ENCODE measurements around the gene ATP8B4.

The ATP8B4 gene

DNA sequence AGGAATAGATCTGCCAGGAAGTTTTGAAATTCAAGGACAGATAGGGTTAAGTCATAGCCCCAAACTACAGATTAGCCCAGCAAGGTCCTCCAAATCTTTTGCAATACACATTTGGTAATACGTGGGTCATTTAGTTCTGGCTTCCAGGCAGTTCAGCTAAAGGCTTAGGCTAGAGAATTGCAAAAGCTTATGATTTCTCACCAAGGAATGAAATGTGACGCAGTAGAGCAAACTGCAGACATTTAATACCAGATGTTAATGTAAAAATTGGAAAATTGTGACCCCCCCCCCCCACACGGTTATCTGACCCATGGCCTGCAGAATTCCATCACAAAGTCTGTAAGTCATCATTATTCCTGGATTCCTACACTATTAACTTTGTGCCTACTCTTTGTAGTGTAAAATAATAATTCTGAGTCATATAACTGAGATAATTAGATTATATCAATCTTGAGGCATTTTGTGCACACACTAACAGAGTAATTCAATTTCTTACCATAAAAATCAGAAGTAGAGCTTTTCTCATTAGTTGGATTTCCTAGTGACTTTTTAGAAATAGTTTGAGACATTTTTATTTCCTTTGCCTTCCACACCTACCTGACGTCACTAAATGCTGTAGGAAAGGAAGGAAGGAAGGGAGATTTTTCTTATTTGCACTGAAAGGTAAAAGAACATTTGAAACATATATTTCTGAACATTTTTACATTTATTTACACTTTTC is 263.0 kb downstream of the ATP8B4 start:
- DNase-seq, result peak; percentile 90

DNA sequence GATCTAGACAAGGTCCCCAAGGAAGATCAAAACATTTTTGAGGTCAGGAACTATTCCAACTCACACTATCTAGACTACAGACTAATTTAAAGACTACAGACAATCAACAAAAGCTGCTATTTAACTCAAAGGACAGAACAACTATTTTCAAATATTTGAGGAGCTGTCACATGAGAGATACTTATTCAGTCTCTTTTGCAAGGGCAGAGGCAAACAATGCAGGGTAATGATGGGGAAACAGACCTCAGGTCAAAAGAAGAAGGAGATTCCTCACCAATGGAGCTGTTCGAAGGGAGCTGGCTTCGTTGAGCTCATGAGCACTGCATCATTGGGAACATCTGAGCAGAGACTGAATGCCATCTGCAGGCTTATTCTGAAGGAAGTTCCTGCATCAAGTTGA is 266.3 kb downstream of the ATP8B4 start:
- DNase-seq, result no peak

DNA sequence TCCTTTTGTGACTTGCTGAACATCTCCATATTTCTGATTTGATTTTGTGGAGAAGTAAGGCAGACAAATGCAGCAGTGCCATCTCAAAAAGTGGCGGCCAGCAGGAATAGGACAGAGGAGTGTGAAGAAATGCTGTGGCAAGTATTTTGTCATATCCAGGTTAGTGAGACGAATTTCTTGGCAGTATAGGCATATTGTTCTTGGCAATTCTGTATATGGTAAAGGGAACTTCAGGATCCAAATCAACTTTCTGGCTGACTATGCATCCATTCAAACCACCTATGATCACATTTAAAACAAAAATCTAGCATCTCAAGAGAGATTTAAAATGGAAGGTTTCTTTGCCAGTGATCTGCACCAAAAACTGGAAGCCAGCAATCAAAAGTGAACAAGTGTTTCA is 270.2 kb downstream of the ATP8B4 start:
- DNase-seq, result no peak

DNA sequence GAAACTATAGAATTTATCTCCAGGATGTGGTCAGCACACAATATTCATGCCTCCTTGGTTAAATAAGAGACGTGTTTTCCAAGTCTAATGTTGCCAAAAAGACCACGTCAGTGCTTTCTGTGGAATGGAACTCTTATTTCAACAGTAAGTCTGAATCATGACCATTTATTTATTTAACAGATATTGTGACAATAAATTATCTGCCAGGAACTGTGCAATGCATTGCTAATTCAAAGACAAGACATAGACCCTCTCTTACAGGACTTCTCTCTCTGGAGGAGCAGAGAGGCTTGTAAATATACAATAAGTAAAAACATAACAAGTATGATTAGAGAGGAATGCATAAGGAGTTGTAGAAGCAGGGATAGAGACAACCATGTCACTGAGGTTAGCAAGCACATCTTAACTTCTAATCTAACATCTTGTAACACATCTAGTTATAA is 270.7 kb downstream of the ATP8B4 start:
- DNase-seq, result peak; percentile 93

DNA sequence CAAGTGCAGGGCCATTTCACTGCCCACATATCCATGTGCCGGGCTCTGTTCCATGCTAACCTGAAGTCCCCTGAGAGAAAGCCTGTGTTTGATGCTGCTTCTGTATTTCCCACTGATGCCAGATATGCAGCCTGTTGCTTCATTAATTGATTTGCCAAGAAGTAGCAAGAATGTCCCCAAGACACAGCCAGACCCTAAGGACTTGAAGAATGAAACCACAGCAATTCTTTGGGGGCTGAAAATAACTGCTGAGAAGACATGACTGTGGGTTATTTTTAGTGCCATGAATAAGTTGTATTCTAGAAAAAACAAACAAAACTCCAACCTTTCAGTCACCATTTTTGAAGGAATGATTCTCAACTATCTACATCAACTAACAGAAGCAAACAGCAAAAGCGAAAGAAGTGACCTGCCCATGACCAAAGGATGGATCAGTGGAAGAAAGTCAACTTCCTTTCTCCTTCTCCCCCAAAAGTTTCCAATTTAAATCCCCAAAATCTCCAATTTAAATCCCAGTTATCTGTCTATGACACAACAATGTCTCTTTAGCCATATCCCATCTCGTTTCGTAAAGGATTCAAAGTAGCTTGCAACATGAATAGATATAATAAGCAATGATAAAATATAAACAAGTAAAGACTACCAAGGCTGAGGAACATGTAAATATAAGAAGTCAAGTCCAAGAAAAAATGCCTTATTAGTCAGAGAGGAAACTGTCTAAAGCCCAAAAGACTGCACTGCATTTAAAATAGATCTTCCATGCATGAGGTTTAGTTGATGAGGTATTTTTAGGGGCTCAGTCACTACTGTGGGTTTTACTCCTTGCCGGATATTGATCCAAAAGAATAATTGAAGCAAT is 271.4 kb downstream of the ATP8B4 start:
- peak; percentile 82 for DNase-seq

DNA sequence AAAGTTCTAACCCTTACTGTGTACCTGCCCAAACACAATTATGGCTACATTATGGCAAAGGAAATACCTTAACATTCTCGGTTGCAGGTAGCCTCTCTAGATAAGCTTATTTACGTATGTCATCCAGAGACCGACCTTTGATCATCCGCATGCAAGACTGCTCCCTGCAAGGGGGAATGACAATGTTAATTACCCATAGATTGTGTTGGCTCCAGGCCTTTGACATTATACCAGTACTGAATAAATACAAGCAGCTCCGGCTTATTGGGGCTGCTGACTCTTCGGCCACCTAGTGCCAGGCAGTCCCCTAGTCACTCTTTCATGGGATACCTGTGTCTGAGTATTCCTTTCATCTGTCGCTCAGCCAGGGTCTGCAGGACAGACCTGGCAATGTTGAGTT is 274.6 kb downstream of the ATP8B4 start:
- DNase-seq, result no peak

DNA sequence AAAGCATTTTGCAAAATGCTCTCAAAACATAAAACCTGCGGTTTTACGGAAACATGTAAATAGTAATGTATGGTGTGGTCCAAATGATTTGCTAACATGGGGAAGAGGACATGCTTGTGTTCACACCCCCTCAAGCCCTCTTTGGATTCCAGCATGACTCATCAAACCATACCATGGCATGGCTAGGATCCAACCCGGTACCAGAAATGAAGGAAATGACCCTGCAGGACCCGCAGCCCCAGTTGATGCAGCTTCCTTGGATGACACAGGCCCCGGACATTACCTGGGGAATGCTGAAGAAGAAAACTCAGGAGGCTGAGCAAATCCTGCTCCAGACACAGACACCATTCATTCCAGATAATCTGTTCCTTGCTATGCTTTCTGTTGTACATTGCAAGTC is 275.3 kb downstream of the ATP8B4 start:
- DNase-seq, result no peak

DNA sequence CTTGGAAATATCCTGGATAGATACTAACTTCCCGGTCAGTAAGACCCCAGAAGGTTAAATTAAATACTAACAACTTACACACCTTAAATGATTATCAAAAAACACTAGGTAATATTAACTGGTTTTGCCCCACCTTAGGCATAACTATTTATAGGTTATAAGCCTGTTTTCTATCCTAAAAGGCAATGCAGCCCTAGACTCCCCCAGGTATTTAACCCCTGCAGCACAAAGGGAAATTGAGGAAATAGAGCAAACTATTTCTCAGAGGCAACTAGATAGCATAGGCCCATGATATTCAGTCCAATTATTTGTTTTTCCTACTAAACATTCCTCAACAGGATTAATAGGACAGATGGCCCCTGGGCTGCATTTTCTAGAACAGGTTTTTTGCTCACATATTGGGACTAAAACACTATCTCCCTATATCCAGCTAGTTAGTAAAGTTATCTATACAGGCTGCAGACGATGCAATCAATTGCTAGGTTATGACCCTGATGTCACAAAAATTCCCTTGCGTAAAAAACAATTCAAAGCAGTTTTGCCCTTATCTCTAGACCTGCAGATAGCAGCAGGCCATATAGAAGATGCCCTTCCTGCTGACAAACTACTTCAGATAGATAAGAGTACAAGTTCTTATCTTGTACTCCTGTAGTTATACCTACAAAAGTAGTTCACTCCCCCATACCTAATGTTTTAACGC is 276.9 kb downstream of the ATP8B4 start:
- DNase-seq, result no peak

DNA sequence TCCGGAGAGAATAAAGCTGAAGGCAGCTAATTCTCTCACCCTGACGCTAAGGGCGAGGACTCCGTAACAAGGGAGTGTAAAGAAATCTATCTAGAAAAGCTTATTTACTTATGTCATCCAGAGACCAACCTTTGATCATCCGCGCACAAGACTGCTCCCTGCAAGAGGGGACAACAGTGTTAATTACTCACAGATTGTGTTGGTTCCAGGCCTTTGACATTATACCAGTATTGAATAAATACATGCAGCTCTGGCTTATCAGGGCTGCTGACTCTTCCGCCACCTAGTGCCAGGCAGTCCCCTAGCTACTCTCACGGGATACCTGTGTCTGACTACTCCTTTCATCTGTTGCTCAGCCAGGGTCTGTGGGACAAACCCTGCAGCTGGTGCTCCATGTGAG is 286.5 kb downstream of the ATP8B4 start:
- no peak for DNase-seq

DNA sequence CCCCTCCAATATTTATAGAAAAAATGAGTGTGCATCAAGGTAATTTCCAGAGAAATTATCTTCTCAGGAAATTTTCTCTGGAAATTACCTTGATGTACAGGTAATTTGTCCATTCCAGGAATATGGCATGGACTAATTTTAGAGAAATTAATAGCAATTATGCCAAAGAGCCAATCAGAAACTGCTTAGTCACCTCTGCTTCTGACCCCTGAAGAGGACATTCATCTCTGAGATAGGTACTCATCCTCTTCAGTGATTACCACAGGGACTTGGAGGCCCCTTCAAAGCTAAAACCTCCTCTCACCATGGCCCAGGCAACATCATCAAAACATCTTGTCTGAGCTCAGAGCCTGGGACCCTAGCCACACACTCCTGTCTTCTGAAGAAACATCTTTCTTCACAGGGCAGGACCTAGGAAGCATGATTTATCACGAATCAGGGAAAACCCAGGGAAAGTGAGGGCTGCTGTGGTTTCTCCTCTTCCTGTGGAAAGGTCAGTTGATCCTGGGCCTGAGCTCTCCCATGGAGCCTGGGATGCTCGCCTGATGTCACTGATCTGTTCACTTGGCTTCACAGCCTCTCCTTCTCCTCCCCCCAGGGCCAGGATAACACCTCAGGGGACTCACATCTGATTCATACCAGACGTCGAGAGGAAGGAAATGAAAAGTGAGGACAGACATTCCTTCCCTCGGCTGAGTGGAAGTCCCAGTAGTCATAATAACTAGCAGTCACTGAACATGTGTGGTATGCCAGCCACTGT is 287.6 kb downstream of the ATP8B4 start:
- peak; percentile 95 for DNase-seq

DNA sequence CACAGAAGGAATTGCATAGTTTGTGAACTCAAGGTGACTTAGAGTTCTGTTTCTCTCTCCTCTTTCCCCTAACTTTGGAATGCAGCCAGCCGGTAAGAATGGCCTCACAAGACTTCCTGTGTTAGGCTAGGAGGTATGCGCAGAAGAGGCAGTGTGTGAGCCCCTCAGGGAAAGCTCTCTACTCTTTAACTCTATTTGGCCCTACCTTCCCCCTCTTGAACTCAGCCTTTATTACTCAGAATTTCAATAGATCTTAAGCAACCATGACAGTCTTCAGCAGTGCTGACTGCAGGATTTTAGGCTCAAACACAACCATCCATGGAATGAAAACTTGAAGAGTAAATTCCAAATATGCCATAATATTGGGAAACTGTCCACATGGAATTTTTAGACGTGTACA is 288.6 kb downstream of the ATP8B4 start:
- peak; percentile 72 for DNase-seq

DNA sequence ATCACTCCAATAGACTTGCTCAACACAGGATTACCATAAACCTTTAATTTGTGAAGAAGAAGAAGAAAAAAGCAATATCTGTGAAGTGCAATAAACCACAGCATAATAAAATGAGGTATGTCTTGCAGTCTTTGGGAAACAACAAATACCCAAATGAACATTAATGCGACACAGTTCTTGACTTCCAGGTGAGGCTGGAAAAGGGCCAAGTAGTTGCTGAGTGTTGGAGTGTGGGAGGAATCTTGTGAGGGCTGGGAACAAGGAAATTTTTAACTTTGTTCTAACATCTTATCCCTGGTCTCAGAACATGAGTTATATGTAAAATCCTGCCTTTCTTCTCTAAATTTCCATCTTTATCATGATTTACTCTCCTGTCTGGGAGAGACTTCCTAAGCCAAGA is 291.7 kb downstream of the ATP8B4 start:
- DNase-seq, result no peak

DNA sequence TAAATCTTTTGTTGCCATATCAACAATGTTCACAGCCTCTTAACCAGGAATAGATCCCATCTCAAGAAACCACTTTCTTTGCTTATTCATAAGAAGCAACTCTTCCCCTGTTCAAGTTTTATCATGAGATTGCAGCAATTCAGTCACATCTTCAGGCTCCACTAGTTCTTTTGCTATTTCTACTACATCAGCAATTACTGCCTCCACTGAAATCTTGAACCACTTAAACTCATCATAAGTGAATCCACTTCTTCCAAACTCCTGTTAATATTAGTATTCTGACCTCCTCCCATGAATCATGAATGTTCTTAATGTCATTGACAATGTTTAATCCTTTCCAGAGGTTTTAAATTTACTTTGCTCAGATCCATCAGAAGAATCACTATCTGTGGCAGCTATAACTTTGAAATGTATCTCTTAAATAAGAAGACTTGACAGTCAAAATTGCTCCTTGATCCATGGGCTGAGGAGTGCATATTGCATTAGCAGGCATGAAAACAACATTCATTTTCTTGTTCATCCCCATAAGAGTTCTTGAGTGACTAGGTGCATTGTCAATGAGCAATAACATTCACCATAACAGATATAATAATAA is 292.3 kb downstream of the ATP8B4 start:
- DNase-seq, result no peak

DNA sequence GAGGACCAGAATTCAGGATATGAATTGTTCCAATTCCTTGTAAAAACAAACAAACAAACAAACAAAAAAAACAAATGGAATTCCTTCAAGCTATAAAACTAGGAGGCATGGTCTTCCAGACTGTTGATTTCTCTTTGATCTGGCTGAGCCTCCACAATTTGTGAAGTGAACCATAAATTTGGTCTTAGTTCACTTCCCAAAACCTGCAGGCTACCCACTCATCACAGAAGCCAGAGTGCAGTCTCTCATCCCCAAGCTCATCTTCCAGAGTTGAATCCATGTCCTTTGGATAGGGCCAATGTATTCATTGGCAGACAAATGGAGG is 294.3 kb downstream of the ATP8B4 start:
- DNase-seq, result no peak

DNA sequence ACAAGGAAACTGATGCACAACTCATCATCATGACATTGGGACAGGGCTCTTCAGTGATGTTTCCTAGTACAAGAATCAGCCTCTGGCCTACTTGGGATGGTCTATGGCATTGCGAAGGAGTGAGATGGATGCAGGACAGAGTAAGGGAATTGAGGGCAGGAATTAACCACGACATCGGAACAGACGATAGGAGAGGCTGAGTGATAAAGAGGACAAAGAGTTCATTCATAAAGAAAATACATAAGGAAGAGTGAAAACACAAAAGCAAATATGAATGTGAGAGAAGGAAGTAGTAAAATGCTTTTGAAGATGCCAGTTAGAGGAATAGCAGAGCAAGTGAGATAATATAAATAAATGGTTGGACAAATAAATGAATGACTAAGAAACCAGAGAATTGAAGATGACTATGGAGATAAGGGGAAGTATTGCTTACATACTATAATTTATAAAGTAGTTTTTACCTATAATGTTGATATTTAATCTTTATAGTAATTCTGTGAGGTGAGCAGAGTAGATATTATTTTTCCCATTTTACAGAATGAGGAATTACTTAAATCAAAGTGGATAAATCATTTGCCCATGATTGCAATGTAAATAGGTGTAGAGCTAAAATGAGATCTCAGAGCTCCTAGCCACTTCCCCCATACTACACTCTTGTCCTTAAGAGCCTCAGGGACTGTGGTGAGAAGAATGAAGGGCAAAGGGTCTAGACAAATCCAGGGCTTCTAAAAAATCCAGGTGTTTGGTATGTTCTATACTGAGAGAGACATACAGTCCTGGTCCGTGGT is 294.9 kb downstream of the ATP8B4 start:
- DNase-seq, result no peak

DNA sequence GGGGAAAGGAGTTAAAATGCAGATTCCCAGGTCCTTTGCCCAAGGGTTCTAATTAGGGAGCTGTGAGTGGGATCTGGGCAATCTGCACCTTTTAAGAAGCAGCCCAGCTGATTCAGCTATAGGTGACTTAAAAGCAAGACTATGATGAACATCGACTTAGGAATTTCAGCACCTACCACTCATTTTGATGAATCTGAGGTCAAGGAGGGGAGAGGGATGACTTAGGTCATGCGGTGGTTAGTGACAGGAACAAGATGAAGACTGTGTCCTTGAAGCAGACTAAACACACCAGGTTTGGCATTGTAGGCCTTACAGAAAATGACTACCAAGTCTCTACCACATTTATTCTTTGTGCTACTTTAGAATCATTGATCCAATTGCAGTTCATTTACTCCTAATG is 301.9 kb downstream of the ATP8B4 start:
- DNase-seq, result no peak

DNA sequence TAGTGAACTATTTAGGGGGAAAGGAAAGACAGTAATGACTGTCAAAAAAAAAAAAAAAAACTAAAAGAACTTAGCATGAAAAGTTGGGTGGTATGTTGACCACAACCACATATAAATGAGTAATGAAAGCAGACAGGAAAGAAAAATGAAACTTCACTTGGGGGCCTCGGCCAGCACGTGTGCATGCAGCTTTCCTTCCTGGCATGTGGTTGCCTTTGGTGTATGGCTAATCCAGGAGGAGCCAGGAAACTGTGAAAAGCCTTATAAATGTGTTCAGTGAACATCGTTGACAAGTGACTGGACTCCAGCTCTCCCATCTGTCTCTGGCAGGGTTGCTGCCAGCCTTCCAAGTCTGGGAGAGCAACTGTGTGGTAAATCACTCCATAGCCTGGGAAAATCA is 303.1 kb downstream of the ATP8B4 start:
- DNase-seq, result peak; percentile 94

DNA sequence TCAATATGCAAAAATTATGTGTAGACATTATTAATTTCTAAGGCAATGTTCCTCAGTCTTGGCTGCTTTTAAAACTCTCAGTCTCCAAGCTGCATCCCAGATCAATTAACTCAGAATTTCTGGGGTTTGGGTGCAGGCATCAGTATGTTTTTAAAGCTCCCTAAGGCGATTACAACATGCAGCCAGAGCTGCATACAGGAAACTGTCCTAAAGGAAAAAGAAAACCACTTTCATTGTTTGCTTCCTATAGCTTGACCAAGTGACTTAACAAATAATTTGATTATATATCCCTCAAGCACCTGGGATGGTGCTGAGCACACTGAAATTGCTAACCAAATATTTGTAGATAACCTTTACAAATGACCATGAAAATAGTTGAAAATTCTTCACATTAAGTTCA is 303.5 kb downstream of the ATP8B4 start:
- DNase-seq, result peak; percentile 42

DNA sequence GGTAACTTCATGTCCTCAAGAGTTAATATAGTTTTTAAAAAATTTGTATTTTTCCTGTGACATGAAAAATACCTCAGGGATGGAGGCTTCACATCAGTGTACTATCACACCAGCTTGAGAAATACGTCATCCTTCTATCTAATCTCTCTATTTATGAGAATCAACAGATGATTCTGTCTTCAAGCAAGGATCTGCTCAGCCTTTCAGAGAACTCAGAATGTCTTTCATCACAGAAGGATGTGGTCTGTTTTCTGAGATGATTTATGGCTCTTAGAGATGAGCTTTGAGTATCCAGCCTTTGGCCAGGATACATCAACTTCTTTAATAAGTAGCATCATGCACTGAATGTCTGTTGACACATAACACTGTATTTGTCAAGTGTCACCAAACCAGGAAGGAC is 304.3 kb downstream of the ATP8B4 start:
- DNase-seq, result peak; percentile 30

DNA sequence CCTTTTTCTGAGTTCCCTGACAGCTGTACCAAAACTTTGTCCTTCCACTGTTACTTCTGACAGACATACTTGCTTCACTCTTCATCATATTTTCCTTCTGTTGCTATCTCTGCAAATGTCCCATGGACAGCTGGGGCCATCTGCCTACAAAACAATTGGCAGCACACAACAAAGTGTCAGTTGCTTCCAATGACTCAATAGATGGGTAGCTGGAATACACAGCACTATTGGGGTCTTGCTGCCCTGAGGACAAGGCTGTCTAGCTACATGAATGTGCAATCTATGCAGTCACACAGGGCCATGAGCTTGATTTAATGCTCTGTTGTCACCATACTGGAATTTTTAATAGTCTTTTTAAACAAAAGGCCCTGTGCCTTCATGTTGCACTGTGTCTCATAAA is 305.4 kb downstream of the ATP8B4 start:
- no peak for DNase-seq

DNA sequence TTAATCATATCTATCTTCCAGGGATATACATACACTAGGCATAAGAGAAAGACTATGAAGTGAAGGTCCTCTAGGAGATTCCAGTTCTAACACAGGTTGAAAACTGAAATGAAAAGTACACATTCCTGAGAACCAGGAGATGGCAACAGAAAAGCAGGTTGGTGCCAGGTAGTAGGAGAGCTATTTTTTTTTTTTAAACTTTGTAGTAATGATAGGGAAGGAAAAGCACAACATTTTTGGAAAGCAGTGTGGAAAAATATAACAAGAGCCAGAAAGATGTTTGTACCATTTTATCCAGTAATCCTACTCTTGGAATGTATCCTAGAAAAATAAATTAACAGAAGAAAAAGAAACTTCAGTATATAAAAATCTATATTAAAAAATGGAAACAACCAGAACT is 308.3 kb downstream of the ATP8B4 start:
- no peak for DNase-seq

Data from fibroblast of skin of scalp (primary cell).